IMR-90 (cell line): ENCODE results near the gene UTP11. TPM values are rescaled to one million over a fixed set of nuclear protein-coding genes. Genes with fewer than 3 reads are reported as not detected.

Source experiments
- ATAC-seq: fragments of 200-7000 bp; cut with Tn5 transposase; 2 replicates; pipeline ENCODE4 v1.9.1; 2020; ENCODE audit warnings: low read depth, mild to moderate bottlenecking, moderate library complexity
- BruUV-seq: library from RNA; stranded (reverse); fragments of 400-500 nt; replicated peaks from 2 replicates; lab custom pipeline; 2021; lab: Mats Ljungman, UMichigan
- CTCF ChIA-PET: fragments of 300-600 bp; formaldehyde crosslinking; extraction: SDS; loops from one replicate; lab custom pipeline; 2021; ENCODE audit warnings: antibody characterized with exemption; lab: Yijun Ruan, JAX
- POLR2A ChIA-PET: fragments of 300-600 bp; sonication (Branson Sonifier 250); formaldehyde crosslinking; loops from one replicate; lab custom pipeline; 2022; ENCODE audit warnings: antibody characterized with exemption; ENCODE audit not compliant: unreplicated experiment; lab: Charles Lee
- DNase-seq: peaks from one replicate; pipeline ENCODE4 v3.0.0; 2013
- H2AFZ ChIP-seq: replicated peaks from 2 replicates; pipeline ENCODE3; 2013; ENCODE audit warnings: low read length, mild to moderate bottlenecking; ENCODE audit not compliant: poor library complexity
- H2AK5ac ChIP-seq: 2 replicates; pipeline ENCODE4 v1.6.1; 2013; ENCODE audit warnings: low read depth, low read length, inconsistent platforms
- H2AK9ac ChIP-seq: replicated peaks from 2 replicates; pipeline ENCODE3; 2013; ENCODE audit warnings: mild to moderate bottlenecking, low read depth, low read length, moderate library complexity; ENCODE audit not compliant: poor library complexity
- H2BK120ac ChIP-seq: 2 replicates; pipeline ENCODE4 v1.6.1; 2013; ENCODE audit warnings: low read depth, low read length, inconsistent platforms
- H2BK15ac ChIP-seq: 3 replicates; pipeline ENCODE4 v1.6.1; 2013; ENCODE audit warnings: low read depth, low read length, inconsistent platforms
- H2BK20ac ChIP-seq: 2 replicates; pipeline ENCODE4 v1.6.1; 2013; ENCODE audit warnings: low read depth, mild to moderate bottlenecking, inconsistent platforms, low read length, moderate library complexity
- H2BK5ac ChIP-seq: 2 replicates; pipeline ENCODE4 v1.6.1; 2013; ENCODE audit warnings: mild to moderate bottlenecking, low read depth, low read length, inconsistent platforms; ENCODE audit not compliant: poor library complexity, severe bottlenecking
- H3K14ac ChIP-seq: replicated peaks from 2 replicates; pipeline ENCODE4 v1.6.1; 2013; ENCODE audit warnings: low read depth, low read length, inconsistent platforms
- H3K18ac ChIP-seq: 2 replicates; pipeline ENCODE4 v1.6.1; 2013; ENCODE audit warnings: low read depth, low read length, control low read depth
- H3K23ac ChIP-seq: 2 replicates; pipeline ENCODE4 v1.6.1; 2013; ENCODE audit warnings: low read depth, low read length, inconsistent platforms
- H3K27ac ChIP-seq: 2 replicates; pipeline ENCODE4 v1.5.1; 2013; ENCODE audit warnings: mild to moderate bottlenecking, control low read depth, low read length; ENCODE audit not compliant: insufficient read depth
- H3K27me3 ChIP-seq: 2 replicates; pipeline ENCODE4 v1.6.1; 2013; ENCODE audit warnings: low read length; ENCODE audit not compliant: control insufficient read depth, insufficient read depth
- H3K36me3 ChIP-seq: 2 replicates; pipeline ENCODE4 v1.6.1; 2013; ENCODE audit warnings: low read length, mixed read lengths; ENCODE audit not compliant: control insufficient read depth, insufficient read depth
- H3K4ac ChIP-seq: 2 replicates; pipeline ENCODE4 v1.6.1; 2013; ENCODE audit warnings: low read depth, low read length, inconsistent platforms
- H3K4me1 ChIP-seq: 2 replicates; pipeline ENCODE4 v1.6.1; 2013; ENCODE audit warnings: low read length, mixed read lengths; ENCODE audit not compliant: control insufficient read depth, insufficient read depth
- H3K4me2 ChIP-seq: 2 replicates; pipeline ENCODE4 v1.6.1; 2013; ENCODE audit warnings: low read depth, mild to moderate bottlenecking, control low read depth, low read length, moderate library complexity
- H3K4me3 ChIP-seq: 2 replicates; pipeline ENCODE4 v1.5.1; 2013; ENCODE audit warnings: low read depth, mild to moderate bottlenecking, control low read depth, low read length, moderate library complexity; ENCODE audit not compliant: insufficient read depth
- H3K56ac ChIP-seq: 2 replicates; pipeline ENCODE4 v1.6.1; 2013; ENCODE audit warnings: low read length, inconsistent platforms; ENCODE audit not compliant: insufficient read depth; ENCODE audit errors: extremely low read depth
- H3K79me1 ChIP-seq, 2 experiments: 2 replicates each; pipeline ENCODE4 v1.6.1; 2013; ENCODE audit warnings: low read length in 2 of 2, inconsistent platforms in 1 of 2, low read depth in 1 of 2
- H3K9ac ChIP-seq: 2 replicates; pipeline ENCODE4 v1.6.1; 2013; ENCODE audit warnings: low read depth, low read length, control low read depth
- H3K9me1 ChIP-seq: 2 replicates; pipeline ENCODE4 v1.6.1; 2013; ENCODE audit warnings: low read length, inconsistent platforms; ENCODE audit not compliant: insufficient read depth
- H3K9me3 ChIP-seq: 2 replicates; pipeline ENCODE4 v1.6.1; 2013; ENCODE audit warnings: low read length; ENCODE audit not compliant: control insufficient read depth, insufficient read depth
- H4K20me1 ChIP-seq: 2 replicates; pipeline ENCODE4 v1.6.1; 2013; ENCODE audit warnings: low read length, inconsistent platforms; ENCODE audit not compliant: insufficient read depth
- H4K5ac ChIP-seq: 2 replicates; pipeline ENCODE4 v1.6.1; 2013; ENCODE audit warnings: mild to moderate bottlenecking, low read depth, low read length, control low read depth
- H4K8ac ChIP-seq, 2 experiments: 2 replicates each; pipeline ENCODE4 v1.6.1; 2013; ENCODE audit warnings: low read depth in 2 of 2, low read length in 2 of 2, control low read depth in 1 of 2, inconsistent platforms in 1 of 2
- H4K91ac ChIP-seq: 2 replicates; pipeline ENCODE4 v1.6.1; 2013; ENCODE audit warnings: low read depth, low read length, inconsistent platforms; ENCODE audit not compliant: insufficient read depth
- BHLHE40 ChIP-seq: fragments of 150-350 bp; IDR thresholded peaks from 2 replicates; pipeline ENCODE4 v1.6.1; 2016; ENCODE audit warnings: mild to moderate bottlenecking, low read depth, low read length
- CEBPB ChIP-seq: IDR thresholded peaks from 2 replicates; pipeline ENCODE4 v1.6.1; 2012; ENCODE audit warnings: low read depth, low read length, improper control_type of control experiment
- CHD1 ChIP-seq: IDR thresholded peaks from 2 replicates; pipeline ENCODE4 v1.6.1; 2012; ENCODE audit warnings: low read depth, low read length, improper control_type of control experiment
- CTCF ChIP-seq: conservative IDR thresholded peaks from 2 replicates; pipeline ENCODE4 v1.5.1; 2012; ENCODE audit warnings: mild to moderate bottlenecking, low read depth, low read length, improper control_type of control experiment
- ELK1 ChIP-seq: fragments of 150-350 bp; IDR thresholded peaks from 2 replicates; pipeline ENCODE4 v1.6.1; 2016; ENCODE audit warnings: low read depth, mild to moderate bottlenecking, low read length, moderate library complexity, borderline replicate concordance
- FOS ChIP-seq: fragments of 150-350 bp; IDR thresholded peaks from 2 replicates; pipeline ENCODE4 v1.6.1; 2016; ENCODE audit warnings: low read depth, low read length
- MAFK ChIP-seq: IDR thresholded peaks from 2 replicates; pipeline ENCODE4 v1.6.1; 2012; ENCODE audit warnings: low read depth, low read length, improper control_type of control experiment
- MAZ ChIP-seq: IDR thresholded peaks from 2 replicates; pipeline ENCODE4 v1.6.1; 2012; ENCODE audit warnings: low read depth, mild to moderate bottlenecking, low read length, improper control_type of control experiment, moderate library complexity, borderline replicate concordance
- MXI1 ChIP-seq: IDR thresholded peaks from 2 replicates; pipeline ENCODE4 v1.6.1; 2012; ENCODE audit warnings: low read depth, mild to moderate bottlenecking, low read length, moderate library complexity, borderline replicate concordance
- NFE2L2 ChIP-seq: fragments of 150-350 bp; IDR thresholded peaks from 2 replicates; pipeline ENCODE4 v1.6.1; 2016; ENCODE audit warnings: low read depth, mild to moderate bottlenecking, low read length
- POLR2A ChIP-seq: IDR thresholded peaks from 2 replicates; pipeline ENCODE4 v1.6.1; 2012; ENCODE audit warnings: mild to moderate bottlenecking, low read depth, low read length
- RAD21 ChIP-seq: IDR thresholded peaks from 2 replicates; pipeline ENCODE4 v1.6.1; 2012; ENCODE audit warnings: low read length, improper control_type of control experiment
- RCOR1 ChIP-seq: IDR thresholded peaks from 2 replicates; pipeline ENCODE4 v1.6.1; 2012; ENCODE audit warnings: mild to moderate bottlenecking, low read length, improper control_type of control experiment; ENCODE audit not compliant: insufficient replicate concordance
- RFX5 ChIP-seq: IDR thresholded peaks from 2 replicates; pipeline ENCODE4 v1.8.0; 2012; ENCODE audit warnings: low read depth, mild to moderate bottlenecking, low read length, moderate library complexity
- SMC3 ChIP-seq: fragments of 150-350 bp; IDR thresholded peaks from 2 replicates; pipeline ENCODE4 v1.6.1; 2016; ENCODE audit warnings: low read depth, mild to moderate bottlenecking, antibody characterized with exemption, low read length, moderate library complexity
- WGBS, 2 experiments: methylation state at CpG; one replicate each; pipeline versions ENCODE4 v1.1.5 to v1.1.7; 2013; ENCODE audit warnings: missing lambda C conversion rate in 2 of 2; ENCODE audit not compliant: insufficient read length in 1 of 2; ENCODE audit errors: extremely low coverage in 2 of 2; 5-methylcytosine and 5-hydroxymethylcytosine counted together
- dilution Hi-C: fragments of 300-500 bp; cut with HindIII; formaldehyde crosslinking; loops from one replicate; pipeline ENCODE4 v1.14.3; 2018; ENCODE audit warnings: low sequenced_read_pairs; ENCODE audit not compliant: unreplicated experiment
- in situ Hi-C: fragments of 300-500 bp; cut with MboI; formaldehyde crosslinking; loops from 3 replicates; pipeline ENCODE4 v1.14.3; 2019; ENCODE audit warnings: low sequenced_read_pairs, inconsistent platforms, mixed read lengths
- intact Hi-C: fragments of 100-400 bp; cut with micrococcal nuclease; formaldehyde crosslinking; loops from 2 replicates; pipeline ENCODE4 v1.10.0; 2022
- polyA plus RNA-seq, 3 experiments: library from polyadenylated mRNA; depleted of rRNA; stranded (reverse); fragments of >200 nt; gene quantifications; 2 replicates each; pipeline ENCODE4 v1.2.3, GENCODE V29; 2012; ENCODE audit warnings: low replicate concordance in 1 of 3
- total RNA-seq: library from RNA; depleted of rRNA; stranded (reverse); fragments of >200 nt; gene quantifications from 2 replicates; pipeline ENCODE4 v1.2.3, GENCODE V29; 2012
- TF ChIP-seq, protein P1 (sequence below): fragments of 150-350 bp; IDR thresholded peaks from 2 replicates; pipeline ENCODE4 v1.6.1; 2017; ENCODE audit warnings: mild to moderate bottlenecking, antibody characterized with exemption, low read length, low read depth

Gene UTP11
- total and polyA plus RNA-seq, 2 of the 4 experiments (the other 2 are of a cell fraction), result 22.0 to 27.8 TPM

- dilution Hi-C loops, result no loop called here
- BruUV-seq, result no TSS peak
Measured at GRCh38 chr1:38072858-38073257, 60.3 kb downstream of the UTP11 start.

More at GRCh38 chr1:38072858-38073257, 60.3 kb downstream of the UTP11 start:
- no peak overlapping the region for H4K8ac ChIP-seq
- H2AK5ac ChIP-seq, result no peak overlapping the region
- no peak overlapping the region for H4K5ac ChIP-seq
- H4K91ac ChIP-seq, result no peak overlapping the region
- TF ChIP-seq CEBPB (no peak), MAFK (no peak), BHLHE40 (no peak), POLR2A (no peak), RFX5 (no peak), CTCF (no peak), MXI1 (no peak), RCOR1 (no peak), FOS (no peak), NFE2L2 (no peak), ELK1 (no peak), CHD1 (no peak), SMC3 (no peak), MAZ (no peak), RAD21 (no peak)
- TF ChIP-seq, protein P1, sequence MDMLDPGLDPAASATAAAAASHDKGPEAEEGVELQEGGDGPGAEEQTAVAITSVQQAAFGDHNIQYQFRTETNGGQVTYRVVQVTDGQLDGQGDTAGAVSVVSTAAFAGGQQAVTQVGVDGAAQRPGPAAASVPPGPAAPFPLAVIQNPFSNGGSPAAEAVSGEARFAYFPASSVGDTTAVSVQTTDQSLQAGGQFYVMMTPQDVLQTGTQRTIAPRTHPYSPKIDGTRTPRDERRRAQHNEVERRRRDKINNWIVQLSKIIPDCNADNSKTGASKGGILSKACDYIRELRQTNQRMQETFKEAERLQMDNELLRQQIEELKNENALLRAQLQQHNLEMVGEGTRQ, result no peak
- no peaks in the 10 kb centered on the region for H3K9me3 ChIP-seq
- H2BK20ac ChIP-seq, result no peak overlapping the region
- no peak overlapping the region for H3K4me2 ChIP-seq
- H3K9ac ChIP-seq, result no peak overlapping the region
- H3K4me3 ChIP-seq, result no peak overlapping the region
- ATAC-seq (no peak), DNase-seq (no peak)
- no peak overlapping the region for H3K18ac ChIP-seq
- ChIA-PET POLR2A (no interaction called here), CTCF (interaction anchor here (1.4 kb wide), 1 partner anchor 81 kb away, joined by 3 read pairs; no protein-coding TSS in a partner anchor)
- H2BK120ac ChIP-seq, result no peak overlapping the region
- H3K36me3 ChIP-seq, result no peaks in the 10 kb centered on the region
- H3K14ac ChIP-seq, result no peak overlapping the region
- WGBS, 2 experiments, result no CpG with 5 or more reads among the region's 2 CpGs
- intact Hi-C loops (loop anchor here (1.0 kb wide), 1 partner anchor 47 kb away; no protein-coding TSS in a partner anchor), in situ Hi-C loops (no loop called here)
- H3K27ac ChIP-seq, result no peak overlapping the region
- H2BK5ac ChIP-seq, result no peak overlapping the region
- no peaks in the 10 kb centered on the region for H3K4me1 ChIP-seq
- no peak overlapping the region for H2AK9ac ChIP-seq
- no peak overlapping the region for H2BK15ac ChIP-seq
- H3K56ac ChIP-seq, result no peak overlapping the region
- H3K4ac ChIP-seq, result no peak overlapping the region
- peaks cover 34% of the 10 kb centered on the region for H3K27me3 ChIP-seq
- no peaks in the 10 kb centered on the region for H3K9me1 ChIP-seq
- H3K79me1 ChIP-seq, result no peaks in the 10 kb centered on the region
- no peaks in the 10 kb centered on the region; the same call in 1 of the 2 replicates for H4K20me1 ChIP-seq
- H3K23ac ChIP-seq, result no peak overlapping the region
- H2AFZ ChIP-seq, result no peak overlapping the region
